OCI-LY1 (cell line): ENCODE measurements around the gene CD40.

Experiments used
- H2AFZ ChIP-seq: fragments of 200-600 bp; sonication (generic), shearing (Covaris generic); 2 replicates; pipeline ENCODE4 v1.6.0; 2014; ENCODE audit warnings: antibody characterized with exemption, mild to moderate bottlenecking, low read length
- H3F3A ChIP-seq: fragments of 200-600 bp; sonication (generic), shearing (Covaris generic); 2 replicates; pipeline ENCODE4 v1.6.0; 2014; ENCODE audit warnings: mild to moderate bottlenecking, antibody characterized with exemption, low read length, moderate library complexity; ENCODE audit not compliant: insufficient read depth
- H3K27ac ChIP-seq: fragments of 200-600 bp; sonication (generic); 2 replicates; pipeline ENCODE4 v1.5.1; 2014; ENCODE audit warnings: low read length, mixed run types, mild to moderate bottlenecking, low read depth; ENCODE audit not compliant: poor library complexity, severe bottlenecking
- H3K27me3 ChIP-seq: fragments of 200-600 bp; sonication (generic); 2 replicates; pipeline ENCODE4 v1.6.0; 2014; ENCODE audit warnings: antibody characterized with exemption, mild to moderate bottlenecking, low read length, moderate library complexity; ENCODE audit not compliant: insufficient read depth
- H3K36me3 ChIP-seq: fragments of 200-600 bp; sonication (generic); 2 replicates; pipeline ENCODE4 v1.6.1; 2014; ENCODE audit warnings: mild to moderate bottlenecking, antibody characterized with exemption, low read length, moderate library complexity, mixed read lengths; ENCODE audit not compliant: insufficient read depth
- H3K4me1 ChIP-seq: fragments of 200-600 bp; sonication (generic); 2 replicates; pipeline ENCODE4 v1.5.1; 2014; ENCODE audit warnings: mild to moderate bottlenecking, low read length, moderate library complexity; ENCODE audit not compliant: insufficient read depth, severe bottlenecking
- H3K4me2 ChIP-seq: fragments of 200-600 bp; sonication (generic), shearing (Covaris generic); 2 replicates; pipeline ENCODE4 v1.6.1; 2014; ENCODE audit warnings: low read length
- H3K4me3 ChIP-seq: fragments of 200-600 bp; sonication (generic); 2 replicates; pipeline ENCODE4 v1.5.1; 2014; ENCODE audit warnings: low read length, low read depth, mild to moderate bottlenecking, mixed read lengths; ENCODE audit not compliant: poor library complexity, severe bottlenecking
- H3K79me2 ChIP-seq: fragments of 200-600 bp; shearing (Covaris generic); 2 replicates; pipeline ENCODE4 v1.6.1; 2016; ENCODE audit warnings: mixed run types, low read length, mixed read lengths; ENCODE audit not compliant: insufficient read depth
- H3K9ac ChIP-seq: fragments of 200-600 bp; sonication (generic), shearing (Covaris generic); 2 replicates; pipeline ENCODE4 v1.6.1; 2014; ENCODE audit warnings: mild to moderate bottlenecking, low read length, mixed read lengths
- H3K9me2 ChIP-seq: fragments of 200-600 bp; sonication (generic), shearing (Covaris generic); 2 replicates; pipeline ENCODE4 v1.6.1; 2014; ENCODE audit warnings: low read depth, mild to moderate bottlenecking, low read length, mixed read lengths
- H3K9me3 ChIP-seq: fragments of 200-600 bp; shearing (Covaris generic); 2 replicates; pipeline ENCODE4 v1.6.1; 2014; ENCODE audit warnings: low read length, mixed read lengths
- H4K20me1 ChIP-seq: fragments of 200-600 bp; sonication (generic), shearing (Covaris generic); 2 replicates; pipeline ENCODE4 v1.6.0; 2016; ENCODE audit warnings: mild to moderate bottlenecking, low read length; ENCODE audit not compliant: insufficient read depth
- EZH2 ChIP-seq: fragments of 200-600 bp; sonication (generic), shearing (Covaris generic); IDR thresholded peaks from 2 replicates; pipeline ENCODE4 v1.8.0; 2017; ENCODE audit warnings: borderline replicate concordance, mixed run types, mild to moderate bottlenecking, antibody characterized with exemption, low read length, moderate library complexity, mixed read lengths
- TF ChIP-seq, protein P1 (sequence below): fragments of 200-600 bp; sonication (generic), shearing (Covaris generic); IDR thresholded peaks from 2 replicates; pipeline ENCODE4 v1.5.1; 2017; ENCODE audit warnings: mild to moderate bottlenecking, antibody characterized with exemption, low read length, moderate library complexity, mixed read lengths

Gene CD40

DNA sequence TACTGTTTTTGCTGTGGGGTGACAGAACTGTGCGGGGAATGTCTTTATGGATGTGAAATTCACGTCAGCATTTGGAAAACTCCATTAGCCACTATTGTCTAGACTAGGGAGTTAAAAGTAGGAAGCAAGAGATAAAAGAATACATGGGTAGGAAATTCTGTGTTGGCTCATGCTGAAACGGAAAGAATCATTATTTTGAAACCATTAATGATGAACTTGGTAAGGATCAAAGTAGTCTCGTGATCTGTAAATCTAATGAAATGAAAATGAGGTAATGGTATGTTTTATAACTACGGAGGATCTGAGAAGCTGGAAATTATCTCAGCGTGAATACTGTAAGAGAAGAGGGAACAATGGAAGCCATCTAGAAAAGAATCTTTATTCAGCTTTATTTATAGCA is 11.1 kb upstream of the CD40 start:
- peaks cover 14% of the 10 kb centered on the region for H3K27me3 ChIP-seq
- H3K9me2 ChIP-seq, result no peaks in the 10 kb centered on the region
- no peaks in the 10 kb centered on the region for H3K36me3 ChIP-seq
- no peak overlapping the region for H3K4me2 ChIP-seq
- no peaks in the 10 kb centered on the region for H3K79me2 ChIP-seq
- H2AFZ ChIP-seq, result no peak overlapping the region
- no peak overlapping the region for H3K27ac ChIP-seq
- no peak overlapping the region for H3K4me3 ChIP-seq
- H3K4me1 ChIP-seq, result no peaks in the 10 kb centered on the region
- no peaks in the 10 kb centered on the region for H4K20me1 ChIP-seq
- H3K9me3 ChIP-seq, result 0 out of 2 replicates have a peak, but pooled peaks cover 3% of the 10 kb centered on the region
- no peaks in the 10 kb centered on the region for H3F3A ChIP-seq
- no peak for TF ChIP-seq EZH2
- TF ChIP-seq, protein P1, sequence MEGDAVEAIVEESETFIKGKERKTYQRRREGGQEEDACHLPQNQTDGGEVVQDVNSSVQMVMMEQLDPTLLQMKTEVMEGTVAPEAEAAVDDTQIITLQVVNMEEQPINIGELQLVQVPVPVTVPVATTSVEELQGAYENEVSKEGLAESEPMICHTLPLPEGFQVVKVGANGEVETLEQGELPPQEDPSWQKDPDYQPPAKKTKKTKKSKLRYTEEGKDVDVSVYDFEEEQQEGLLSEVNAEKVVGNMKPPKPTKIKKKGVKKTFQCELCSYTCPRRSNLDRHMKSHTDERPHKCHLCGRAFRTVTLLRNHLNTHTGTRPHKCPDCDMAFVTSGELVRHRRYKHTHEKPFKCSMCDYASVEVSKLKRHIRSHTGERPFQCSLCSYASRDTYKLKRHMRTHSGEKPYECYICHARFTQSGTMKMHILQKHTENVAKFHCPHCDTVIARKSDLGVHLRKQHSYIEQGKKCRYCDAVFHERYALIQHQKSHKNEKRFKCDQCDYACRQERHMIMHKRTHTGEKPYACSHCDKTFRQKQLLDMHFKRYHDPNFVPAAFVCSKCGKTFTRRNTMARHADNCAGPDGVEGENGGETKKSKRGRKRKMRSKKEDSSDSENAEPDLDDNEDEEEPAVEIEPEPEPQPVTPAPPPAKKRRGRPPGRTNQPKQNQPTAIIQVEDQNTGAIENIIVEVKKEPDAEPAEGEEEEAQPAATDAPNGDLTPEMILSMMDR, result no peak
- H3K9ac ChIP-seq, result no peak overlapping the region

DNA sequence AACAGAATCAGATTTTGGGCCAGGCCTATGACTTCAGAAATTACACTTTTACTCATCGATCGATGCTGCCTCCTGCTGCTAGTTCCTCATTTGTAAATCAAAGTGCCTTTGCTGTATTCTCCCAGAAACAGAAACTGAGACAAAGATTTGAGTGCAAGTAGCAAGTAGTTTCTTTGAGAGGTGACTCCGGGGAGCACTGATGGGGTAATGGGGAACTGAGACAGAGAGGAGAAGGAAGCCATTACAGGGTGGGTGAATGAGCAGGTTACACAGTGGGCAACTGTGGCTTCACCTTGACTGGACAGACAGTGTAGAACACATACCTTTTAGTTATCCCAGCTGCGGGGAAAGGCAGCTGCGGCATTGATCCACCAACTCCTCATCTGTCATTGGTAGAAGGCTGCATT is 9.7 kb upstream of the CD40 start:
- peaks cover 10% of the 10 kb centered on the region for H3K27me3 ChIP-seq
- no peaks in the 10 kb centered on the region for H3K9me2 ChIP-seq
- H3K4me1 ChIP-seq, result no peaks in the 10 kb centered on the region
- no peak for TF ChIP-seq EZH2
- TF ChIP-seq, protein P1, result no peak
- H3K27ac ChIP-seq, result no peak overlapping the region
- no peak overlapping the region for H3K4me3 ChIP-seq
- H3K79me2 ChIP-seq, result no peaks in the 10 kb centered on the region
- H2AFZ ChIP-seq, result no peak overlapping the region
- no peaks in the 10 kb centered on the region for H4K20me1 ChIP-seq
- no peak overlapping the region for H3K9ac ChIP-seq
- no peaks in the 10 kb centered on the region for H3K9me3 ChIP-seq
- no peaks in the 10 kb centered on the region for H3K36me3 ChIP-seq
- no peaks in the 10 kb centered on the region for H3F3A ChIP-seq
- H3K4me2 ChIP-seq, result no peak overlapping the region

DNA sequence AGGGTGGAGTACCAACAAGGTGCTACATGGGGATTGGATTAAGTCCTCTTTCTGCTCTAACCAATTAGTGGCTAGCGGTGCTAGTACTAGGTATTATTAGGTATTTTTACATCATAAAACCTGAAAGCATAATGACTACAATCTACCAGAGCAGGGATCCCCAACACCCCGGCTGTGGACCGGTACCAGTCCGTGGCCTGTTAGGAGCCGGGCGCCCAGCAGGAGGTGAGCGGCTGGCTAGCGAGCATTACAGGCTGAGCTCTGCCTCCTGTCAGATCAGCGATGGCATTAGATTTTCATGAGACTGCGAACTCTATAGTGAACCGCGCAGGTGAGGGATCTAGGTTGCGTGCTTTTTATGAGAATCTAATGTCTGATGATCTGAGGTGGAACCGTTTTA is 9.1 kb upstream of the CD40 start:
- Histone ChIP-seq H3K9me3 (no peaks in the 10 kb centered on the region), H3K27me3 (peaks cover 10% of the 10 kb centered on the region), H3K9me2 (no peaks in the 10 kb centered on the region), H3K4me3 (no peak overlapping the region), H2AFZ (no peak overlapping the region), H3K79me2 (no peaks in the 10 kb centered on the region), H3K4me2 (no peak overlapping the region), H3K27ac (no peak overlapping the region), H3K9ac (no peak overlapping the region), H3F3A (no peaks in the 10 kb centered on the region), H4K20me1 (no peaks in the 10 kb centered on the region), H3K4me1 (no peaks in the 10 kb centered on the region), H3K36me3 (no peaks in the 10 kb centered on the region)
- TF ChIP-seq, protein P1, result no peak
- TF ChIP-seq EZH2, result no peak
